ENCODE results near the gene SLC17A7. TPM values are rescaled to one million over a fixed set of nuclear protein-coding genes. Genes with fewer than 3 reads are reported as not detected.

Gene SLC17A7
- total and polyA plus RNA-seq, 2 donors (not counting 3 experiments of a cell fraction or from before 2014, with no cell fraction given): 0.07 to 0.13 TPM

GRCh38 chr19:49453013-49453756 is 11.9 kb upstream of the SLC17A7 start, which contains the start of gene ALDH16A1:
Gene ALDH16A1 (plus strand): TSS chr19:49453225. CDS start chr19:49453332, 107 bp downstream.
- Histone ChIP-seq H4K20me1 (replicated peaks; ENCODE audit: control insufficient read depth, extremely low read depth, insufficient read depth, low read length) (no peaks in the 10 kb centered on the region), H3K79me2 (ENCODE audit: control insufficient read depth, insufficient read depth, low read length) (peaks cover 11% of the 10 kb centered on the region), H3K4me3 (replicated peaks in 1 of 3; ENCODE audit: insufficient read depth in 1 of 3, low read depth in 1 of 3, low read length in 3 of 3) (peak within 1 kb of the TSS; percentile 31 to 74 (median 52)), H3K9ac (replicated peaks; ENCODE audit: extremely low read depth, insufficient read depth, low read length) (peak within 1 kb of the TSS; percentile 92), H3K9me3 (replicated peaks; ENCODE audit: control insufficient read depth, insufficient read depth, low read length) (no peaks in the 10 kb centered on the region), H3K9me1 (replicated peaks; ENCODE audit: control insufficient read depth, extremely low read depth, insufficient read depth, low read length) (no peaks in the 10 kb centered on the region), H3K36me3 (ENCODE audit: control insufficient read depth in 2 of 2, extremely low read depth in 1 of 2, insufficient read depth in 2 of 2, low read length in 2 of 2) (peaks cover 0 to 4% of the 10 kb centered on the region in 2 experiments), H3K27ac (ENCODE audit: insufficient read depth, low read depth, low read length) (peak within 1 kb of the TSS; percentile 83), H3K4me2 (ENCODE audit: insufficient read depth, low read length) (peak within 1 kb of the TSS; percentile 79), H3K4me1 (ENCODE audit: control insufficient read depth, extremely low read depth, insufficient read depth, low read length) (peaks cover 11% of the 10 kb centered on the region), H3K27me3 (ENCODE audit: control insufficient read depth in 2 of 2, insufficient read depth in 2 of 2, low read length in 2 of 2) (no peaks in the 10 kb centered on the region), H2AFZ (ENCODE audit: low read depth, low read length) (peak within 1 kb of the TSS; percentile 75)
- ChIA-PET POLR2A (interaction anchor here (0.6 to 1.0 kb wide), 3 partner anchors 20 to 325 kb away, joined by 3 to 8 read pairs (median 7); no protein-coding TSS in a partner anchor), CTCF (interaction anchor here (0.7 to 3.8 kb wide), 3 partner anchors 20 to 24 kb away, joined by 3 to 17 read pairs (median 8); partner anchors contain the start of gene FLT3LG)
- intact Hi-C loops (cut with micrococcal nuclease) (loop anchor here (2.0 to 5.0 kb wide), 3 partner anchors 22 to 424 kb away; partner anchors contain the start of genes AKT1S1, FLT3LG, RRAS and SCAF1), dilution Hi-C loops (cut with MboI; ENCODE audit: extremely low pct_ligation_motif_present, low sequenced_read_pairs) (no loop called here)
- no TSS peak for BruUV-seq (replicated peaks)
- FAIRE-seq (peak; percentile 99), DNase-seq (ENCODE audit: low read depth, low spot score) (peak; percentile 98)
- TF ChIP-seq POLR2AphosphoS5 (IDR thresholded peaks at IDR 0.05; ENCODE audit: insufficient read depth, low read depth, low read length) (peak; percentile 96), POLR2A (IDR thresholded peaks at IDR 0.05; ENCODE audit: low read depth, low read length) (peak; percentile 95), JUN (IDR thresholded peaks at IDR 0.05; ENCODE audit: borderline replicate concordance, insufficient read depth, insufficient read length, low read depth) (no peak), MAX (IDR thresholded peaks at IDR 0.05; ENCODE audit: insufficient read depth, insufficient read length) (peak; percentile 65)
